Spleen (tissue), 11 donors: ENCODE results near the gene MICAL3. TPM values are rescaled to one million over a fixed set of nuclear protein-coding genes. Genes with fewer than 3 reads are reported as not detected.
A peak's percentile ranks its signal among the peaks of the same experiment; 100 is the strongest.

Source experiments
- DNase-seq: peaks from one replicate; pipeline ENCODE4 v3.0.0-alpha.2; 2020
- H3K27ac ChIP-seq, 8 donors: fragments of 200-600 bp; sonication (generic) in 7 of 8; 1 replicate in 4 of 8; 2 replicates in 4 of 8; pipeline versions ENCODE4 v1.5.0 to v1.8.0; 2016 to 2021; ENCODE audit warnings: inconsistent platforms in 4 of 8, mild to moderate bottlenecking in 4 of 8, moderate library complexity in 1 of 8
- H3K27me3 ChIP-seq, 7 donors: fragments of 200-600 bp; sonication (generic) in 6 of 7; replicated peaks in 1 of 7; 1 replicate in 4 of 7; 2 replicates in 3 of 7; pipeline versions ENCODE4 v1.5.0 to v1.8.0; 2016 to 2021; ENCODE audit warnings: inconsistent platforms in 3 of 7, mild to moderate bottlenecking in 1 of 7
- H3K36me3 ChIP-seq, 6 donors: fragments of 200-600 bp; sonication (generic) in 5 of 6; 1 replicate in 4 of 6; 2 replicates in 2 of 6; pipeline versions ENCODE4 v1.5.0 to v1.8.0; 2016 to 2021; ENCODE audit warnings: inconsistent platforms in 2 of 6
- H3K4me1 ChIP-seq, 6 donors: fragments of 200-600 bp; sonication (generic) in 5 of 6; 1 replicate in 3 of 6; 2 replicates in 3 of 6; pipeline versions ENCODE4 v1.5.0 to v1.8.0; 2016 to 2021; ENCODE audit warnings: inconsistent platforms in 3 of 6
- H3K4me3 ChIP-seq, 8 donors: fragments of 200-600 bp; sonication (generic) in 7 of 8; 1 replicate in 4 of 8; 2 replicates in 4 of 8; pipeline versions ENCODE4 v1.5.0 to v1.8.0; 2016 to 2021; ENCODE audit warnings: inconsistent platforms in 4 of 8, mild to moderate bottlenecking in 4 of 8, moderate library complexity in 2 of 8
- H3K9me3 ChIP-seq, 8 donors: fragments of 200-600 bp; sonication (generic) in 7 of 8; 1 replicate in 4 of 8; 2 replicates in 4 of 8; pipeline versions ENCODE4 v1.5.0 to v1.8.0; 2016 to 2021; ENCODE audit warnings: inconsistent platforms in 4 of 8
- POLR2A ChIP-seq, 3 donors: fragments of 450-650 bp; IDR thresholded peaks; one replicate each; pipeline ENCODE4 v1.5.1; 2017; ENCODE audit warnings: antibody characterized with exemption in 3 of 3, mild to moderate bottlenecking in 1 of 3
- POLR2AphosphoS5 ChIP-seq, 3 donors: sonication (generic); formaldehyde crosslinking; IDR thresholded peaks; one replicate each; pipeline ENCODE4 v1.5.1; 2017; ENCODE audit warnings: antibody characterized with exemption in 3 of 3
- WGBS, 5 donors: extraction: QIAGEN DNeasy Blood & Tissue Kit in 3 of 5; methylation state at CpG; one replicate each; pipeline versions ENCODE4 v1.1.5 to v1.1.7; 2013 to 2018; 5-methylcytosine and 5-hydroxymethylcytosine counted together
- intact Hi-C: fragments of 100-400 bp; cut with DNase I; formaldehyde crosslinking; loops from one replicate; pipeline ENCODE4 v1.15.0; 2023; ENCODE audit warnings: low total_unique reads
- polyA plus RNA-seq, 3 donors: library from polyadenylated mRNA; stranded (reverse); fragments of 200-250 nt; gene quantifications; one replicate each; pipeline ENCODE4 v1.2.1, GENCODE V29; 2013
- total RNA-seq, 7 donors: library from RNA; depleted of rRNA in 3 of 7; stranded (reverse); fragments of >200 nt in 3 of 7; fragmentation: NEBNext Ultra II Directional in 4 of 7; extraction: Animal tissue kit (Norgen Biotek cat#: 25700) in 4 of 7; gene quantifications; one replicate each; pipeline versions ENCODE4 v1.1.0 to v1.2.1, GENCODE V29; 2016 to 2021
- TF ChIP-seq, protein P1 (sequence below), 11 experiments: fragments of 200-600 bp in 7 of 11; fragments of 450-650 bp in 4 of 11; sonication (generic) in 4 of 11; IDR thresholded peaks in 8 of 11; conservative IDR thresholded peaks in 3 of 11; 1 replicate in 7 of 11; 2 replicates in 4 of 11; pipeline versions ENCODE4 v1.4.0 to v1.8.0; 2016 to 2021; ENCODE audit warnings: antibody characterized with exemption in 11 of 11, inconsistent platforms in 4 of 11, mild to moderate bottlenecking in 1 of 11
- donor health status: healthy with polysubstance abuse.
- donor health status: DM: no; HTN: no; CAD: no; lungs with moderate emphysema.
- donor health status: DM: no; HTN: no; CAD: no.
- donor health status: Bipolar disorder and iron deficiency.
- donor health status: healthy.
- donor health status: DM: no; HTN: no; CAD: no.
- donor health status: DM: yes; HTN: yes; CAD: no.

MICAL3 gene
- total and polyA plus RNA-seq, 10 donors: 2.6 to 133 (median 75.2) TPM

DNA sequence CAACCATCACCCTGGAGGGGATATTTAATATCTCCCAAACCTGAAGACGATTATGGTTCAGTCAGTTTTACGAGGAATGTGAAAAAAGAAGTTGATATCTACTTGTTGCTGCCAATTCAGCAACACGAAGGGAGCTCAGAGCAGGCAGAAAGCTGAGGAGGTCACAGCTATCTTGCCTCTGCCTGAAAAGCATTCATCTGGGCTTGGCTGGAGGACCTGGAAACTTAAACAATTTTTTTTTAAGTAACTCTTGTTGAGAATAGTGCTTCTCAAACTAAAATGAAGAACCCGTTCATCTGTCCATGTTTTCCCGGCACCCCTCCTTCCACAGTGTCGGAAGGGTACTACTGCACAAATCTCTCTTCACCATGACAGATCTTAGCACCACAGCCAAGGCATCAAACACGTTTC, 98.9 kb downstream of the MICAL3 start:
- Histone ChIP-seq H3K4me3 (no peak overlapping the region), H3K36me3 (no peaks in the 10 kb centered on the region), H3K27me3 (no peaks in the 10 kb centered on the region), H3K27ac (no peak overlapping the region), H3K9me3 (no peaks in the 10 kb centered on the region), H3K4me1 (peaks cover 24 to 84% (median 51%) of the 10 kb centered on the region in 6 donors)
- TF ChIP-seq POLR2A (IDR thresholded peaks at IDR 0.05) (no peak), POLR2AphosphoS5 (IDR thresholded peaks at IDR 0.05) (no peak)
- TF ChIP-seq, protein P1, sequence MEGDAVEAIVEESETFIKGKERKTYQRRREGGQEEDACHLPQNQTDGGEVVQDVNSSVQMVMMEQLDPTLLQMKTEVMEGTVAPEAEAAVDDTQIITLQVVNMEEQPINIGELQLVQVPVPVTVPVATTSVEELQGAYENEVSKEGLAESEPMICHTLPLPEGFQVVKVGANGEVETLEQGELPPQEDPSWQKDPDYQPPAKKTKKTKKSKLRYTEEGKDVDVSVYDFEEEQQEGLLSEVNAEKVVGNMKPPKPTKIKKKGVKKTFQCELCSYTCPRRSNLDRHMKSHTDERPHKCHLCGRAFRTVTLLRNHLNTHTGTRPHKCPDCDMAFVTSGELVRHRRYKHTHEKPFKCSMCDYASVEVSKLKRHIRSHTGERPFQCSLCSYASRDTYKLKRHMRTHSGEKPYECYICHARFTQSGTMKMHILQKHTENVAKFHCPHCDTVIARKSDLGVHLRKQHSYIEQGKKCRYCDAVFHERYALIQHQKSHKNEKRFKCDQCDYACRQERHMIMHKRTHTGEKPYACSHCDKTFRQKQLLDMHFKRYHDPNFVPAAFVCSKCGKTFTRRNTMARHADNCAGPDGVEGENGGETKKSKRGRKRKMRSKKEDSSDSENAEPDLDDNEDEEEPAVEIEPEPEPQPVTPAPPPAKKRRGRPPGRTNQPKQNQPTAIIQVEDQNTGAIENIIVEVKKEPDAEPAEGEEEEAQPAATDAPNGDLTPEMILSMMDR (IDR thresholded peaks at IDR 0.05 in 8 of 11, conservative IDR thresholded peaks at IDR 0.05 in 3 of 11): no peak
- intact Hi-C loops: no loop called here
- no peak for DNase-seq
- 67 to 74% (median 70%) methylated on average over 7 of the region's 7 CpGs for WGBS, 5 donors

DNA sequence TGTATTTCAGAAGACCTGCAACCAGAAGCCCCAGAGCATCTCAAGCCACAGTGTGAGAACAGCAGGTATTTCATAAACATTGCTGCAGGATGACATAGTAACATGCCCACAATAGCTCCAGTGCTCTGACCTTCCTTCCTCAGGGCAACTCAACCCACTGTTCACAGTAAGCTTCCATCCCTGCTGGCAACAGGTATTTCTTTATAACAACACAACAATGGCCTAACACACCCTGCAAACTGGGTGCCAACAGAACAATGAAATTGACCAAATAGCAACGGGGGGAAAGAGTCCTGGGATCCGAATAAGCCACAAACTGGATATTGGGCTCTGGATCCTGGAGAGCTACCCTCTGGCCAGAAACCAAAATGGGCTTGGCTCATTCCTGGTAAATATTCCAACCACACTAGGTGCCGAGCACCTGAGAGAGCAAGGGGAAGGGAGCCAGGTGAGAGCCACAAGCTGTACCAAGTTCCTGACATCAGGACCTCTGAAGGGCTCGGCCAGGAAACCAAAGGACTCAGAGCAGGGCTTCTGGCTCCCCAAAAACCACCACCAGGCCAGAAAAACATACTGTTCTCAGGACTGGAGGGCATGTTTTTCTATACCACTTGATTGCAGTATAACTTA, 99.5 kb downstream of the MICAL3 start:
- TF ChIP-seq POLR2A (IDR thresholded peaks at IDR 0.05): no peak
- TF ChIP-seq POLR2AphosphoS5 (IDR thresholded peaks at IDR 0.05): no peak
- TF ChIP-seq, protein P1 (IDR thresholded peaks at IDR 0.05 in 8 of 11, conservative IDR thresholded peaks at IDR 0.05 in 3 of 11): no peak
- Histone ChIP-seq H3K36me3 (no peaks in the 10 kb centered on the region), H3K4me3 (no peak overlapping the region), H3K4me1 (peaks cover 29 to 84% (median 56%) of the 10 kb centered on the region in 6 donors), H3K9me3 (no peaks in the 10 kb centered on the region), H3K27me3 (no peaks in the 10 kb centered on the region), H3K27ac (no peak overlapping the region)
- intact Hi-C loops: no loop called here
- 70 to 88% (median 82%) methylated on average over 4 of the region's 4 CpGs for WGBS, 5 donors
- DNase-seq: no peak

DNA sequence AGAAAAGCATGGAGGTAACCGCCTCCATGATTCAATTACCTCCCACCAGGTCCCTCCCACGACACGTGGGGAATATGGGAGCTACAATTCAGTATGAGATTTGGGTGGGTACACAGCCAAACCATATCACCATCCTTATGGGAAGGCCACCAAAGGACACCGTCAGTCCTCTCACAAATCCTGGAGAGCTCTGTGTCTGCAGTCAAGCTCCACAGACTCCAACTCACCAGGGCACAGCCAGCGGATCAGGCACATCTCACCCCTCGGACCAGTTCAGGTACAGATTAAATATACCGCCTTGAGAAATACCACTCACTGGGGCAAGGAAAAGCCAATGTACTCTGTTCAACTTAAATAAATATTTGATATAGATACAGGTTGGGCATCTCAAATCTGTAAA, 100.3 kb downstream of the MICAL3 start:
- Histone ChIP-seq H3K9me3 (no peaks in the 10 kb centered on the region), H3K4me3 (no peak overlapping the region), H3K27ac (peak overlapping the region in 2 of 8 donors; percentile 43 to 64), H3K4me1 (peaks cover 34 to 88% (median 63%) of the 10 kb centered on the region in 6 donors), H3K27me3 (no peaks in the 10 kb centered on the region), H3K36me3 (peaks cover 0 to 5% (median 0%) of the 10 kb centered on the region in 6 donors)
- 91 to 98% (median 94%) methylated on average over 7 of the region's 7 CpGs for WGBS, 5 donors
- DNase-seq: no peak
- TF ChIP-seq POLR2AphosphoS5 (IDR thresholded peaks at IDR 0.05) (no peak), POLR2A (IDR thresholded peaks at IDR 0.05) (no peak)
- TF ChIP-seq, protein P1 (IDR thresholded peaks at IDR 0.05 in 8 of 11, conservative IDR thresholded peaks at IDR 0.05 in 3 of 11): no peak
- intact Hi-C loops: no loop called here

DNA sequence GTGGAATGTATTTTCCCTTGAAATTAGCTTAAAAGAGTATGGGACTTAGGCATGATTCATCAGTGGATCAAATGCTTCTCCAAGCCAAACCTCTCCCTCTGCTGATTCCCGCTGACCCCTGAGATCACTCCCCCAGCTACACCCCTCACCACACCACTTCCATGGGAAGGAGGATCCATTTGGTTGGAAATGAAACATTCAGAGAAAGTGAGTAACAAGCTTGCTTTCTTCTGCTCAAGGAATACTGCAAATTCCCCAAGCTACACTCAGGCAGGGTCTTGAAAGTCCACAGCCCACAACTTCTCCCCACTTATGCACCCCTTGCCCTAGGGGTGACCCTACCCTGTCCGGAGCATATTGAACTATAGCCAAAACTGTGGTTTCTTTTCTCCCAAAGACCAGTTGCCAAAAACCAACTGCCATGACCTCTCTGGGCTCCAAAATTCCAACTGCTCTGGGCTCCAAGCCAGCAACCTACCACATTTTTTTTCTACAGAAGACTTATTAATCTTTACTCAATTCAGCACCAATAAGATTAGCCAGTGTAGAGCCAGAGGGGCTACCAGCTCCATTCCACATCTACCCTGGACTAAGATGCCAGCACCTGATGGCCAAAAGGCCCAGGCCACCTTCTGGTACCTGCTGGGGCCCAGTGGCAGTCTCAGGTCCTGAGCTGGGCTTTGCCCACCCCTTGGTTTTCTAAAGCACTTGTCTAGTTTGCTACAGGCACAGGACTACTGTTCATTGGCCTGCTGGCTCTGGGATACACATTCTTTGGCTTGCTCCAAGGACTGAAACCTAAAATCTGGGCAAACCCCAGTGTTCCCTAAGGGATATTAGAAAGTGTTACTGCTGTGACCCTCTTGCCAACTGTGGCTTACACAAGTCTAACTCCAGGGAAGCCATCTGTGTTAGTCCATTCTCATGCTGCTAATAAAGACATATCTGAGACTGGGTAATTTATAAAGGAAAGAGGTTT, 101.1 kb downstream of the MICAL3 start:
- no peaks in the 10 kb centered on the region for H3K27me3 ChIP-seq
- H3K9me3 ChIP-seq: no peaks in the 10 kb centered on the region
- no peak overlapping the region for H3K4me3 ChIP-seq
- peaks cover 0 to 5% (median 0%) of the 10 kb centered on the region in 6 donors for H3K36me3 ChIP-seq
- H3K4me1 ChIP-seq: peaks cover 34 to 97% (median 71%) of the 10 kb centered on the region in 6 donors
- 35 to 66% (median 61%) methylated on average over 2 of the region's 2 CpGs for WGBS, 5 donors
- intact Hi-C loops: no loop called here
- peak overlapping the region in 5 of 8 donors; percentile 43 to 64 (median 52) for H3K27ac ChIP-seq
- no peak for TF ChIP-seq POLR2A (IDR thresholded peaks at IDR 0.05)
- peak in 1 of 3 donors; percentile 30 for TF ChIP-seq POLR2AphosphoS5 (IDR thresholded peaks at IDR 0.05)
- DNase-seq: no peak
